ENCODE measurements around the gene DPEP1. TPM values are rescaled to one million over a fixed set of nuclear protein-coding genes. Genes with fewer than 3 reads are reported as not detected.

The DPEP1 gene
- total and polyA plus RNA-seq, 8 donors = 109 to 168 (median 125) TPM

DNA sequence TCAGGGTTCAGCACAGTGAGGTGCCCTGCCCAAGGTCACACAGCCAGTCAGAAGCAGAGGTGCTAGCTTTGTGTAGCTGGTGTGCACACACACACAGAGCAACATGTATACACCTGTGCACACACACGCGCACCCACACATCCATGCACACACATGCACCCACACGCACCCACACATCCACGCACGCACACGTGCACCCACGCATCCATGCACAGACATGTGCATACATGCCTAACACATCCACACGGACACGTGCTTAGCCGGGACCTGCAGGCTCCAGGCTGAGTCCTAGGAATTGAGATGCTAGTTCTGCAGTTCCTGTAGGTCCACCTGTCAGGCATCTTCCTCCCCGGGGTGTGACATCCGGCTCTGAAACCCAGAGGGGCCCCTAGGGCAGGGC, 13.0 kb upstream of the DPEP1 start:
- Histone ChIP-seq H3K9me3 (no peaks in the 10 kb centered on the region), H3K4me3 (no peak overlapping the region), H3K27me3 (no peaks in the 10 kb centered on the region), H3K4me1 (no peaks in the 10 kb centered on the region), H3K27ac (no peak overlapping the region), H3K36me3 (no peaks in the 10 kb centered on the region)
- TF ChIP-seq, protein P1, sequence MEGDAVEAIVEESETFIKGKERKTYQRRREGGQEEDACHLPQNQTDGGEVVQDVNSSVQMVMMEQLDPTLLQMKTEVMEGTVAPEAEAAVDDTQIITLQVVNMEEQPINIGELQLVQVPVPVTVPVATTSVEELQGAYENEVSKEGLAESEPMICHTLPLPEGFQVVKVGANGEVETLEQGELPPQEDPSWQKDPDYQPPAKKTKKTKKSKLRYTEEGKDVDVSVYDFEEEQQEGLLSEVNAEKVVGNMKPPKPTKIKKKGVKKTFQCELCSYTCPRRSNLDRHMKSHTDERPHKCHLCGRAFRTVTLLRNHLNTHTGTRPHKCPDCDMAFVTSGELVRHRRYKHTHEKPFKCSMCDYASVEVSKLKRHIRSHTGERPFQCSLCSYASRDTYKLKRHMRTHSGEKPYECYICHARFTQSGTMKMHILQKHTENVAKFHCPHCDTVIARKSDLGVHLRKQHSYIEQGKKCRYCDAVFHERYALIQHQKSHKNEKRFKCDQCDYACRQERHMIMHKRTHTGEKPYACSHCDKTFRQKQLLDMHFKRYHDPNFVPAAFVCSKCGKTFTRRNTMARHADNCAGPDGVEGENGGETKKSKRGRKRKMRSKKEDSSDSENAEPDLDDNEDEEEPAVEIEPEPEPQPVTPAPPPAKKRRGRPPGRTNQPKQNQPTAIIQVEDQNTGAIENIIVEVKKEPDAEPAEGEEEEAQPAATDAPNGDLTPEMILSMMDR (IDR thresholded peaks at IDR 0.05) = no peak
- 75 to 80% methylated on average over 12 of the region's 12 CpGs for WGBS, 2 donors
- DNase-seq (no peak), ATAC-seq (no peak), FAIRE-seq (no peak)
- intact Hi-C loops (cut with DNase I) = no loop called here

DNA sequence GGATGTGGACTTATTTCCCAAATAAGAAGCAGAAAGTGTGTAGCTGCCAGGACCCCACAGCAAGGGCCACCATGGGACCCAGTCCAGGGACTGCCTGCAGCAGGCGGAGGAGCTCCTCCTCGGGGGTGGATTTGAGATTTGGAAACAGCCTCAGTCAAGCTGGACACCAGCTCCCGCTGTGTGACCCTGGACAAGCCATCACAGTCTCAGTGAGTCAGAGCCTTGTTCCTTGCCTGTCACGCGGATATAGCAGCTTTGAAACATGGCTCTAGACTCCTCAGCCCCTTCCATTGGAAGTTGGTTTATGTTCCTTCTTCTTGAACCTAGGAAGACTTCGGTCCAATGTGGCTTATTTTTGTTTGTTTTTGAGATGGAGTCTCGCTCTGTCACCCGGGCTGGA, 12.5 kb upstream of the DPEP1 start:
- 71 to 77% methylated on average over 8 of the region's 8 CpGs for WGBS, 2 donors
- TF ChIP-seq, protein P1 (IDR thresholded peaks at IDR 0.05) = no peak
- peak in 1 of 4 donors; percentile 23 for ATAC-seq
- no peak for FAIRE-seq
- Histone ChIP-seq H3K4me3 (no peak overlapping the region), H3K9me3 (no peaks in the 10 kb centered on the region), H3K36me3 (no peaks in the 10 kb centered on the region), H3K4me1 (no peaks in the 10 kb centered on the region), H3K27me3 (no peaks in the 10 kb centered on the region), H3K27ac (no peak overlapping the region)
- no peak for DNase-seq
- intact Hi-C loops (cut with DNase I) = no loop called here

DNA sequence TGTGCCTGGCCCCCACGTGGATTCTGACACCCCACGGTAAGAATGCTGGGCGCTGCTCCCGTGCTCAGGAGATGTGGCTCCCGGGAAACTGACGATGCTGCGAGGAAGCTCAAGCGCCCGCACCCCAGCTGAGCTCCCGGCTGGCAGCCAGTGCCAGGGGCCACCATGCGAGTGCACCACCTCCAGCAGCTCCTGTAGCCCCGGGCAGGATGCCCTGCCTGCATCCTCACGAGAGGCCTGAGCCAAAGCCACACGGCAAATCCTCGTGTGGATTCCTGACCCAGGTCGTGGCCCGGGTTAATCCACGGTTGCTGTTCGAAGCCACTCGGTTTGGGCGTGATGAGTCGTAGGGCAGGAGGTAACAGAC, 11.6 kb upstream of the DPEP1 start:
- Histone ChIP-seq H3K27ac (no peak overlapping the region), H3K4me1 (no peaks in the 10 kb centered on the region), H3K27me3 (no peaks in the 10 kb centered on the region), H3K4me3 (no peak overlapping the region), H3K36me3 (no peaks in the 10 kb centered on the region), H3K9me3 (no peaks in the 10 kb centered on the region)
- 75% methylated on average over 22 of the region's 22 CpGs for WGBS, 2 donors
- no peak for ATAC-seq
- peak in 1 of 6 donors; percentile 48 for DNase-seq
- no peak for FAIRE-seq
- TF ChIP-seq, protein P1 (IDR thresholded peaks at IDR 0.05) = no peak
- intact Hi-C loops (cut with DNase I) = no loop called here

- no peak for FAIRE-seq
- TF ChIP-seq, protein P1 (IDR thresholded peaks at IDR 0.05) = no peak
- H3K4me3 ChIP-seq = no peak overlapping the region
- peak in 1 of 6 donors; percentile 51 for DNase-seq
- H3K36me3 ChIP-seq = no peaks in the 10 kb centered on the region
- H3K27me3 ChIP-seq = no peaks in the 10 kb centered on the region
- no peak overlapping the region for H3K27ac ChIP-seq
- no peaks in the 10 kb centered on the region for H3K4me1 ChIP-seq
- peak in 3 of 4 donors; percentile 35 to 72 (median 68) for ATAC-seq
- H3K9me3 ChIP-seq = no peaks in the 10 kb centered on the region
- 37 to 41% methylated on average over 21 to 22 of the region's 22 CpGs for WGBS, 2 donors
- intact Hi-C loops (cut with DNase I) = no loop called here
These were observed 11.0 kb upstream of the DPEP1 start for GRCh38 chr16:89602273-89602951.

DNA sequence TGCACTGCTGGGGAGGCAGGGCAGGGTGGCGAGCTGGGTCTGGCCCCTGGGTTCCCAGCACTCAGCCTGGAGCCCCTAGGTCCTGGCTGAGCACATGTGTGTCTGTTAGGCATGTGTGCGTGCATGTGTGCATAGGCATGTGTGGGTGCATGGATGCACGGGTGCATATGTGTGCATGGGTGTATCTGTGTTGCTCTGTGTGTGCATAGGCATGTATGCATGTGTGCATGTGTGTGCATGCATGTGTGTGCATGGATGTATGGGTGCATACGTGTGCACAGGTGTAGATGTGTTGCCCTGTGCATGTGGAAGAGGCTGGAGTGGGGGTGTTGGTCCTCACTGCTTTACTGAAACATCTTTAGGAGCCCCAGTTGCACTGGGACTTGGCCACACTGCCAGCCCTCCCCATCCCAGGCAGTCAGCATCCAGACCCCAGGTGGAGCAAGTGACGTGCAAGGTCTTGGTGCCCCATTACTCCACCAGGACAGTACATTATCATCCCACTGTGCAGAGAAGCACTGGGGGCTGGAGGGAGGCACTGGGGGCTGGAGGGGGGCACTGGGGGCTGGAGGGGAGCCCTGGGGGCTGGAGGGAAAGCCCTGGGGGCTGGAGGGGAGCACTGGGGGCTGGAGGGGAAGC, 10.4 kb upstream of the DPEP1 start:
- FAIRE-seq = no peak
- no peak for ATAC-seq
- intact Hi-C loops (cut with DNase I) = no loop called here

More for the DNA sequence above, 10.4 kb upstream of the DPEP1 start:
- no peaks in the 10 kb centered on the region for H3K27me3 ChIP-seq
- H3K27ac ChIP-seq = no peak overlapping the region
- no peaks in the 10 kb centered on the region for H3K9me3 ChIP-seq
- TF ChIP-seq, protein P1 (IDR thresholded peaks at IDR 0.05) = no peak
- no peaks in the 10 kb centered on the region for H3K36me3 ChIP-seq
- H3K4me3 ChIP-seq = no peak overlapping the region
- no peak for DNase-seq
- H3K4me1 ChIP-seq = no peaks in the 10 kb centered on the region
- 74 to 78% methylated on average over 5 of the region's 5 CpGs for WGBS, 2 donors

Data from pancreas (tissue), 10 donors.